Measurements from ENCODE around the gene SLC30A10. TPM values are rescaled to one million over a fixed set of nuclear protein-coding genes. Genes with fewer than 3 reads are reported as not detected.

Gene SLC30A10
- total and polyA plus RNA-seq, 2 of the 13 experiments (the other 11 are each of a cell fraction or from before 2014, with no cell fraction given) = 20.9 to 30.2 TPM

DNA sequence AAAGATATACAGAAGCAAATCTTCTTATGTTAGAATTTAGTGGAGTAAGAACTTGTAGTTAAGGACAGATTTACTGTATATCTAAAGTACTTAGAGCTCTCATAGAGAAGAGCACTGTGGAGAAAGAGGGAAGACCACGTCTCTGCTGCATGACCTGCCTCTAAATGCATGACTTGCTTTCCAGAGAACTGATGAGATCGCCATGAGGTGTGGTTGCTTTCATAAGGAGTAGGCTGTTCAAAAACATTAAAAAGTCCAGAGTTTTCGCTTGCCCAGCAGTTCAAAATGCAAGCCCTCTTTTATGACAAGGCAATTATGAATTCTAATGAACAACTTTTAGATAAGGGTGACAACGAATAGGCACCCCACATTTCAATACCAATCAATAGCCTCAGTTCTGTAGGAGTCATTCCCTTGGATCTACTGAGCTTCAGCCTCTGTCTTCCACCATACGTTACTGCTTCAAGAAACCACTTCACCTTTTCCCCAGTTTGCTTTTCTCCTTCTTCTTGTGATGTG is 24.9 kb downstream of the SLC30A10 start (continued):
- TF ChIP-seq, protein P1, sequence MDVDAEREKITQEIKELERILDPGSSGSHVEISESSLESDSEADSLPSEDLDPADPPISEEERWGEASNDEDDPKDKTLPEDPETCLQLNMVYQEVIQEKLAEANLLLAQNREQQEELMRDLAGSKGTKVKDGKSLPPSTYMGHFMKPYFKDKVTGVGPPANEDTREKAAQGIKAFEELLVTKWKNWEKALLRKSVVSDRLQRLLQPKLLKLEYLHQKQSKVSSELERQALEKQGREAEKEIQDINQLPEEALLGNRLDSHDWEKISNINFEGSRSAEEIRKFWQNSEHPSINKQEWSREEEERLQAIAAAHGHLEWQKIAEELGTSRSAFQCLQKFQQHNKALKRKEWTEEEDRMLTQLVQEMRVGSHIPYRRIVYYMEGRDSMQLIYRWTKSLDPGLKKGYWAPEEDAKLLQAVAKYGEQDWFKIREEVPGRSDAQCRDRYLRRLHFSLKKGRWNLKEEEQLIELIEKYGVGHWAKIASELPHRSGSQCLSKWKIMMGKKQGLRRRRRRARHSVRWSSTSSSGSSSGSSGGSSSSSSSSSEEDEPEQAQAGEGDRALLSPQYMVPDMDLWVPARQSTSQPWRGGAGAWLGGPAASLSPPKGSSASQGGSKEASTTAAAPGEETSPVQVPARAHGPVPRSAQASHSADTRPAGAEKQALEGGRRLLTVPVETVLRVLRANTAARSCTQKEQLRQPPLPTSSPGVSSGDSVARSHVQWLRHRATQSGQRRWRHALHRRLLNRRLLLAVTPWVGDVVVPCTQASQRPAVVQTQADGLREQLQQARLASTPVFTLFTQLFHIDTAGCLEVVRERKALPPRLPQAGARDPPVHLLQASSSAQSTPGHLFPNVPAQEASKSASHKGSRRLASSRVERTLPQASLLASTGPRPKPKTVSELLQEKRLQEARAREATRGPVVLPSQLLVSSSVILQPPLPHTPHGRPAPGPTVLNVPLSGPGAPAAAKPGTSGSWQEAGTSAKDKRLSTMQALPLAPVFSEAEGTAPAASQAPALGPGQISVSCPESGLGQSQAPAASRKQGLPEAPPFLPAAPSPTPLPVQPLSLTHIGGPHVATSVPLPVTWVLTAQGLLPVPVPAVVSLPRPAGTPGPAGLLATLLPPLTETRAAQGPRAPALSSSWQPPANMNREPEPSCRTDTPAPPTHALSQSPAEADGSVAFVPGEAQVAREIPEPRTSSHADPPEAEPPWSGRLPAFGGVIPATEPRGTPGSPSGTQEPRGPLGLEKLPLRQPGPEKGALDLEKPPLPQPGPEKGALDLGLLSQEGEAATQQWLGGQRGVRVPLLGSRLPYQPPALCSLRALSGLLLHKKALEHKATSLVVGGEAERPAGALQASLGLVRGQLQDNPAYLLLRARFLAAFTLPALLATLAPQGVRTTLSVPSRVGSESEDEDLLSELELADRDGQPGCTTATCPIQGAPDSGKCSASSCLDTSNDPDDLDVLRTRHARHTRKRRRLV (CRISPR knock-in tag; IDR thresholded peaks at IDR 0.05) = no peak

DNA sequence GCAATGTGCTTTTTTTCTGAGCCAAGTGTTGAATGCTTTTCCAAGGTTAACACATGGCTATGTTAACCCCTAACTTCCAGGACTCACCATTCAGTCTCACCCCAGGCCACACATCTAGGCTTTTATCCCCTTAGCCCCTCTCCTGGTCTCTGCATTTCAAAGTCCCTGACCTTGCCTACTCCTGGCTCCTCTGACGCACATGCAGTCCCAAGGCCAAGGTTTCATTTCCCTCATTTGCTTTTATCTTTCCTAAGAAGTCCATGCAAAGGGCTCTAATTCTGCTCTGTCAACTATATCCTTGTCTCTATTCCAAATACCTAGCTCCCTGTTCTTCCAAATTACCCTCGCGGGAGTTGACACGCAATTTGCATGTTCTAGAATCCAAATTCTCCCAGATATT is 25.4 kb downstream of the SLC30A10 start:
- FAIRE-seq (no peak), ATAC-seq (no peak), DNase-seq (ENCODE audit: low spot score) (no peak)
- Histone ChIP-seq H3K4me3 (replicated peaks in 1 of 3; ENCODE audit: insufficient read depth in 1 of 3, low read depth in 2 of 3, low read length in 3 of 3) (no peak overlapping the region), H4K20me1 (ENCODE audit: insufficient read depth, low read length) (no peaks in the 10 kb centered on the region), H3K4me1 (ENCODE audit: insufficient read depth, low read length) (peaks cover 33% of the 10 kb centered on the region), H2AFZ (ENCODE audit: low read length) (no peak overlapping the region), H3K27ac (ENCODE audit: extremely low read length, insufficient read depth, low read length) (no peak overlapping the region), H3K27me3 (ENCODE audit: control insufficient read depth in 1 of 2, insufficient read depth in 2 of 2, low read length in 2 of 2) (no peaks in the 10 kb centered on the region; a peak in 1 of 5 replicates), H3K79me2 (ENCODE audit: insufficient read depth, low read length) (no peaks in the 10 kb centered on the region), H3K36me3 (replicated peaks in 1 of 2; ENCODE audit: control insufficient read depth in 1 of 2, insufficient read depth in 2 of 2, low read length in 2 of 2) (no peaks in the 10 kb centered on the region), H3K9ac (ENCODE audit: insufficient read depth, low read depth, low read length) (no peak overlapping the region), H3K9me3 (ENCODE audit: low read length) (no peaks in the 10 kb centered on the region), H3K4me2 (ENCODE audit: low read depth, low read length) (no peak overlapping the region)
- ChIA-PET CTCF (ENCODE audit: low intra/inter-chr PET ratio, low total read pairs) (no interaction called here), POLR2A (no interaction called here)
- 56% methylated on average over 4 of the region's 4 CpGs for WGBS (ENCODE audit: low lambda C conversion rate)
- no TSS peak for BruUV-seq (replicated peaks)
- intact Hi-C loops (cut with micrococcal nuclease; ENCODE audit: unreplicated experiment) (no loop called here), in situ Hi-C loops (cut with HindIII; ENCODE audit: extremely low pct_ligation_motif_present, low pct_unique_long_range_greater_than_20kb) (no loop called here)
- TF ChIP-seq ZNF543 (CRISPR knock-in tag; IDR thresholded peaks at IDR 0.05) (no peak), ZNF652 (CRISPR knock-in tag; IDR thresholded peaks at IDR 0.05; ENCODE audit: borderline replicate concordance, low read depth) (peak; percentile 72), ATF7 (IDR thresholded peaks at IDR 0.05) (no peak), ATF7 (CRISPR knock-in tag; IDR thresholded peaks at IDR 0.05) (no peak)
